ENCODE data around the gene VOPP1. TPM values are rescaled to one million over a fixed set of nuclear protein-coding genes. Genes with fewer than 3 reads are reported as not detected.
"Not testable (repeated sequence)": the region's sequence is repeated elsewhere in the genome, so short reads cannot be mapped to it uniquely, and the experiment has no call there.

The VOPP1 gene
- total RNA-seq, 2 donors from 2014 or later: 88.9 to 131 TPM

- Histone ChIP-seq H3K4me1 (ENCODE audit: control insufficient read depth in 1 of 2, low read depth in 2 of 2) (peaks cover 5% of the 10 kb centered on the region in 2 donors), H3K9me3 (no peaks in the 10 kb centered on the region), H3K27ac (no peak overlapping the region), H3K36me3 (no peaks in the 10 kb centered on the region), H3K27me3 (replicated peaks; ENCODE audit: insufficient read depth) (no peaks in the 10 kb centered on the region), H3K4me3 (no peak overlapping the region)
- TF ChIP-seq CTCF (IDR thresholded peaks at IDR 0.05): no peak
- DNase-seq (ENCODE audit: low spot score) (no peak), ATAC-seq (ENCODE audit: insufficient number of reproducible peaks, low FRiP score, low read depth) (no peak)
Measured at GRCh38 chr7:55588379-55588699, 16.0 kb upstream of the VOPP1 start.

- Histone ChIP-seq H3K9me3 (no peaks in the 10 kb centered on the region), H3K36me3 (no peaks in the 10 kb centered on the region), H3K27me3 (replicated peaks; ENCODE audit: insufficient read depth) (no peaks in the 10 kb centered on the region), H3K4me3 (no peak overlapping the region), H3K27ac (no peak overlapping the region), H3K4me1 (ENCODE audit: control insufficient read depth in 1 of 2, low read depth in 2 of 2) (peaks cover under 1% of the 10 kb centered on the region in 2 donors)
- ATAC-seq (ENCODE audit: insufficient number of reproducible peaks, low FRiP score, low read depth) (no peak), DNase-seq (ENCODE audit: low spot score) (no peak)
- no peak for TF ChIP-seq CTCF (IDR thresholded peaks at IDR 0.05)
Measured at GRCh38 chr7:55587687-55588378, 15.5 kb upstream of the VOPP1 start.

GRCh38 chr7:55582656-55583055 is 10.4 kb upstream of the VOPP1 start:
- H3K4me1 ChIP-seq (ENCODE audit: control insufficient read depth in 1 of 2, low read depth in 2 of 2); DNase-seq (ENCODE audit: low spot score); H3K27ac ChIP-seq; H3K4me3 ChIP-seq; ATAC-seq (ENCODE audit: insufficient number of reproducible peaks, low FRiP score, low read depth); H3K9me3 ChIP-seq; H3K36me3 ChIP-seq; H3K27me3 ChIP-seq (replicated peaks; ENCODE audit: insufficient read depth): not testable (repeated sequence)

- no peak for ATAC-seq (ENCODE audit: insufficient number of reproducible peaks, low FRiP score, low read depth)
- Histone ChIP-seq H3K4me3 (no peak overlapping the region), H3K27me3 (replicated peaks; ENCODE audit: insufficient read depth) (no peaks in the 10 kb centered on the region), H3K27ac (no peak overlapping the region), H3K36me3 (no peaks in the 10 kb centered on the region), H3K9me3 (no peaks in the 10 kb centered on the region), H3K4me1 (ENCODE audit: control insufficient read depth in 1 of 2, low read depth in 2 of 2) (peaks cover 21 to 24% of the 10 kb centered on the region in 2 donors)
- DNase-seq (ENCODE audit: low spot score): no peak
- TF ChIP-seq CTCF (IDR thresholded peaks at IDR 0.05): no peak
Measured at GRCh38 chr7:55576753-55577152, 4.5 kb upstream of the VOPP1 start.

GRCh38 chr7:55575733-55576132 is 3.4 kb upstream of the VOPP1 start:
- no peaks in the 10 kb centered on the region for H3K27me3 ChIP-seq (replicated peaks; ENCODE audit: insufficient read depth)
- H3K27ac ChIP-seq: no peak overlapping the region

More at GRCh38 chr7:55575733-55576132, 3.4 kb upstream of the VOPP1 start:
- no peak for TF ChIP-seq CTCF (IDR thresholded peaks at IDR 0.05)
- ATAC-seq (ENCODE audit: insufficient number of reproducible peaks, low FRiP score, low read depth) (no peak), DNase-seq (ENCODE audit: low spot score) (no peak)
- H3K36me3 ChIP-seq: no peaks in the 10 kb centered on the region
- H3K4me1 ChIP-seq (ENCODE audit: control insufficient read depth in 1 of 2, low read depth in 2 of 2): peaks cover 21 to 25% of the 10 kb centered on the region in 2 donors
- no peaks in the 10 kb centered on the region for H3K9me3 ChIP-seq
- H3K4me3 ChIP-seq: no peak overlapping the region
